WI38 (cell line): ENCODE data around the gene TMEM79.

ENCODE experiments used
- H3K4me3 ChIP-seq: 2 replicates; pipeline ENCODE4 v1.5.1; 2011; ENCODE audit warnings: low read depth, mild to moderate bottlenecking, control low read depth, low read length
- TF ChIP-seq, protein P1 (sequence below): IDR thresholded peaks from 2 replicates; pipeline ENCODE4 v1.5.1; 2012; ENCODE audit warnings: low read depth, mild to moderate bottlenecking, control low read depth, low read length

The TMEM79 gene

GRCh38 chr1:156262461-156263287 lies 21.5 kb upstream of the TMEM79 start:
- H3K4me3 ChIP-seq: no peak overlapping the region
- TF ChIP-seq, protein P1, sequence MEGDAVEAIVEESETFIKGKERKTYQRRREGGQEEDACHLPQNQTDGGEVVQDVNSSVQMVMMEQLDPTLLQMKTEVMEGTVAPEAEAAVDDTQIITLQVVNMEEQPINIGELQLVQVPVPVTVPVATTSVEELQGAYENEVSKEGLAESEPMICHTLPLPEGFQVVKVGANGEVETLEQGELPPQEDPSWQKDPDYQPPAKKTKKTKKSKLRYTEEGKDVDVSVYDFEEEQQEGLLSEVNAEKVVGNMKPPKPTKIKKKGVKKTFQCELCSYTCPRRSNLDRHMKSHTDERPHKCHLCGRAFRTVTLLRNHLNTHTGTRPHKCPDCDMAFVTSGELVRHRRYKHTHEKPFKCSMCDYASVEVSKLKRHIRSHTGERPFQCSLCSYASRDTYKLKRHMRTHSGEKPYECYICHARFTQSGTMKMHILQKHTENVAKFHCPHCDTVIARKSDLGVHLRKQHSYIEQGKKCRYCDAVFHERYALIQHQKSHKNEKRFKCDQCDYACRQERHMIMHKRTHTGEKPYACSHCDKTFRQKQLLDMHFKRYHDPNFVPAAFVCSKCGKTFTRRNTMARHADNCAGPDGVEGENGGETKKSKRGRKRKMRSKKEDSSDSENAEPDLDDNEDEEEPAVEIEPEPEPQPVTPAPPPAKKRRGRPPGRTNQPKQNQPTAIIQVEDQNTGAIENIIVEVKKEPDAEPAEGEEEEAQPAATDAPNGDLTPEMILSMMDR: no peak

- H3K4me3 ChIP-seq: no peak overlapping the region
- TF ChIP-seq, protein P1: no peak
Measured at GRCh38 chr1:156263288-156263655, 20.9 kb upstream of the TMEM79 start.

- TF ChIP-seq, protein P1: no peak
Measured at GRCh38 chr1:156266051-156266450, 18.1 kb upstream of the TMEM79 start.

DNA sequence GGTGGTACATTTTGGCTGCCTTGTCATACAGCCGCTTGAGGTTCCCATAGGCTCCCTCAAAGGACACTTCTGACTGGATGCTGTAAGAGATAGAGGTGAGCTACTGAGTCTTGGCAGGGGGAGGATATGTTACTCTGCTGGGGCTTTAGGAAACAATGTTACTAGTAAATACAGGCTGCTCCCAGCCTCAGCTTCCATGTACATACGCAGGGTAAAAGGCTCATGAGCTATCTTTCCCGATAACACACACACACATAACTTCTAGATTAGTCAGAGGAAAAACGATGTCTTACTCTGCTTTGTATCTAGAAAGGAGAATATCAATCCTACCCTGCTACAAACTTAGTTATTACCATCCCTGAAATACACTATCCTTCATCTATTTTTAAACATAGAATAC lies 15.8 kb upstream of the TMEM79 start:
- H3K4me3 ChIP-seq: no peak overlapping the region
- TF ChIP-seq, protein P1: no peak

More at GRCh38 chr1:156266051-156266450, 18.1 kb upstream of the TMEM79 start:
- no peak overlapping the region for H3K4me3 ChIP-seq

GRCh38 chr1:156270314-156270713 lies 13.8 kb upstream of the TMEM79 start:
- TF ChIP-seq, protein P1: no peak
- no peak overlapping the region for H3K4me3 ChIP-seq

DNA sequence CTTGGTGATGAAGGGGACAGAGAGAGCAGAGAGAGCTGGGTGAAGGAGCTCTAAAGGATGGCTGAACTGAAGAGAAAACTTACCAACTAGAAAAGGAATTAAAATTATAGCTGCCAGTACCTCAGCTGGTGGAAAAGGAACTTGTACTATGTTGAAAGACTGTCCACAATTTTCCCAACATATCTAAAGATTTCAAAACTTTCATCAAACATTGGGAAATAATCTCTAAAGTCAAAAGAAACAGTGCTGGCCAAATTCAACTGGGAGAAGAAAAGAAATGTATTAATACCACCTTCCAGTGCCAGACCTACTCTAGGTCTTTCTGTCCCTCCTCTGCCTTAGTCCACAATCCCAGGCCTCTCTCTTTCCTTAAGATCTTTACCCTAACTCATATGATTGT lies 7.6 kb upstream of the TMEM79 start:
- H3K4me3 ChIP-seq: no peak overlapping the region
- TF ChIP-seq, protein P1: no peak

DNA sequence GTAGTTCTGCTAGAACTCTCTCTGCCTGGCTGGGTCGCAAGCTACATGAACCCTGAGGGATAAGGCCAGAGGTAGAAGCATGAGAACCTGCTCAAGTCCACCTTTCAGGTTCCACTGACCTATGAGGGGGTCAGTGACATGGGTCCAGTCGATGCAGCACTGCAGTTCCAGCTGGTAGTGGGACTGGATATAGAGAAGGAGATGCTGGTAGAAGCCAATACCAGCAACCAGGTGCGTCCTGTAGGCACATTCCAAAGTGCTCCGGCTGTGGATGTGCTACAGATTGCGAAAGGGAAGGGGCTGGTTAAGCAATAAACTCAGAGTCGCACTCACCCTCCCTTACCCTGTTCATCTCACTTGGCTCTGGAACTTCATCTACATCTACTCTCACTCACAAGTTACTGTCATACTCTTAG lies 7.2 kb upstream of the TMEM79 start:
- H3K4me3 ChIP-seq: no peak overlapping the region
- TF ChIP-seq, protein P1: no peak
